ENCODE measurements around the gene AATK.

- TF ChIP-seq POLR2A (IDR thresholded peaks at IDR 0.05; ENCODE audit: low read depth, low read length) (no peak), POLR2AphosphoS5 (IDR thresholded peaks at IDR 0.05; ENCODE audit: low read depth, low read length) (no peak)
These were observed 97.4 kb downstream of the AATK start for GRCh38 chr17:81068411-81069134.
